Immature natural killer cell (primary cell): ENCODE measurements around the gene PCSK6. TPM values are rescaled to one million over a fixed set of nuclear protein-coding genes. Genes with fewer than 3 reads are reported as not detected.
"Not testable (repeated sequence)": the region's sequence is repeated elsewhere in the genome, so short reads cannot be mapped to it uniquely, and the experiment has no call there.

Source experiments
- DNase-seq, 3 donors: peaks; one replicate each; pipeline ENCODE4 v3.0.0; 2022; ENCODE audit warnings: mixed read lengths in 1 of 3
- H3K27ac Mint-ChIP-seq, 6 donors: one replicate each; pipeline ENCODE4 v1.8.0; 2020; ENCODE audit warnings: mixed read lengths in 6 of 6, mild to moderate bottlenecking in 5 of 6, inconsistent platforms in 4 of 6, moderate library complexity in 3 of 6
- H3K27me3 Mint-ChIP-seq, 3 donors: one replicate each; pipeline ENCODE4 v1.8.0; 2020 to 2021; ENCODE audit warnings: low read depth in 3 of 3, mild to moderate bottlenecking in 3 of 3, mixed read lengths in 3 of 3, moderate library complexity in 3 of 3, inconsistent platforms in 1 of 3
- H3K36me3 Mint-ChIP-seq, 3 donors: one replicate each; pipeline ENCODE4 v1.8.0; 2020; ENCODE audit warnings: mixed read lengths in 3 of 3, inconsistent platforms in 2 of 3, mild to moderate bottlenecking in 2 of 3
- H3K4me1 Mint-ChIP-seq, 2 donors: one replicate each; pipeline ENCODE4 v1.8.0; 2020; ENCODE audit warnings: inconsistent platforms in 2 of 2, mild to moderate bottlenecking in 2 of 2, mixed read lengths in 2 of 2, moderate library complexity in 1 of 2
- H3K4me3 Mint-ChIP-seq, 5 donors: one replicate each; pipeline ENCODE4 v1.8.0; 2020; ENCODE audit warnings: mild to moderate bottlenecking in 5 of 5, mixed read lengths in 5 of 5, inconsistent platforms in 3 of 5, moderate library complexity in 3 of 5
- H3K9me3 Mint-ChIP-seq, 6 donors: one replicate each; pipeline ENCODE4 v1.8.0; 2020; ENCODE audit warnings: mild to moderate bottlenecking in 6 of 6, mixed read lengths in 6 of 6, inconsistent platforms in 4 of 6, moderate library complexity in 3 of 6
- polyA plus RNA-seq, 3 donors: library from polyadenylated mRNA; unstranded; fragments of 300-500 nt; fragmentation: Illumina TruSeq; gene quantifications; one replicate each; pipeline ENCODE4 v1.2.3, GENCODE V29; 2021

The PCSK6 gene
- polyA plus RNA-seq, 3 donors from 2014 or later = 1.7 to 3.0 TPM; not detected in 1

DNA sequence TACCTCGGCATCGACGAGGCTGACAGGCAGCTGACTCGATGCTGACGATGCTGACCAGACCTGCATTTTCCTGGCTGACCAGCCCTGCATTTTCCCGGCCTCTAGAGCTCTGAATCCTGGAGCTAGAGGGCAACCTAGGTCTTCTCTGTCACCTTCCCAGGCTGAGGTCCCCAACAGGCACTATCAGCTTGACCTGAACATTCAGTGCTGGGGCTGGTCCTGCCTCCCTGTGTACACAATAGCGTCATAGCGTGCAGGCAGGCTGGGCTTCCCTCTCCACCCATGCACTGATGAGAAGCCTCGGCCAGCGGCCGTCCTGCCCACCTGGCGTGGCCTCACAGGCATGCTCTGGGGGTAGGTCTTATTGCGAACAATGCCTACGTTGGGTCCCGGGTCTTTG is 132.2 kb downstream of the PCSK6 start:
- H3K9me3 Mint-ChIP-seq = no peaks in the 10 kb centered on the region
- DNase-seq = no peak
- no peak overlapping the region for H3K4me3 Mint-ChIP-seq
- peaks cover 0 to 7% of the 10 kb centered on the region in 2 donors for H3K4me1 Mint-ChIP-seq
- H3K27me3 Mint-ChIP-seq = peaks cover 0 to 7% (median 3%) of the 10 kb centered on the region in 3 donors
- no peak overlapping the region for H3K27ac Mint-ChIP-seq
- no peaks in the 10 kb centered on the region for H3K36me3 Mint-ChIP-seq

- not testable (repeated sequence) for H3K4me3 Mint-ChIP-seq, H3K27me3 Mint-ChIP-seq, H3K9me3 Mint-ChIP-seq, DNase-seq, H3K4me1 Mint-ChIP-seq, H3K36me3 Mint-ChIP-seq
- H3K27ac Mint-ChIP-seq = peak overlapping the region in 1 of 6 donors; percentile 32
Measured at GRCh38 chr15:101356512-101357172, 132.9 kb downstream of the PCSK6 start.

- no peak for DNase-seq
- H3K4me3 Mint-ChIP-seq = no peak overlapping the region
- H3K4me1 Mint-ChIP-seq = no peaks in the 10 kb centered on the region
- H3K27ac Mint-ChIP-seq = no peak overlapping the region
- H3K27me3 Mint-ChIP-seq = peaks cover 0 to 5% (median 0%) of the 10 kb centered on the region in 3 donors
- no peaks in the 10 kb centered on the region for H3K9me3 Mint-ChIP-seq
- H3K36me3 Mint-ChIP-seq = no peaks in the 10 kb centered on the region
Measured at GRCh38 chr15:101355678-101356464, 133.6 kb downstream of the PCSK6 start.

GRCh38 chr15:101354891-101355623 is 134.4 kb downstream of the PCSK6 start:
- Mint-ChIP-seq H3K36me3 (no peaks in the 10 kb centered on the region), H3K9me3 (no peaks in the 10 kb centered on the region), H3K27ac (no peak overlapping the region), H3K27me3 (peaks cover 0 to 5% (median 1%) of the 10 kb centered on the region in 3 donors), H3K4me3 (no peak overlapping the region), H3K4me1 (no peaks in the 10 kb centered on the region)
- DNase-seq = no peak

GRCh38 chr15:101353240-101353639 is 136.3 kb downstream of the PCSK6 start:
- Mint-ChIP-seq H3K36me3 (no peaks in the 10 kb centered on the region), H3K4me1 (no peaks in the 10 kb centered on the region), H3K4me3 (no peak overlapping the region), H3K9me3 (no peaks in the 10 kb centered on the region), H3K27ac (no peak overlapping the region), H3K27me3 (peaks cover 1 to 7% (median 2%) of the 10 kb centered on the region in 3 donors)
- DNase-seq = no peak

- Mint-ChIP-seq H3K9me3 (no peaks in the 10 kb centered on the region), H3K4me1 (no peaks in the 10 kb centered on the region), H3K27me3 (peaks cover 1 to 11% (median 8%) of the 10 kb centered on the region in 3 donors), H3K36me3 (no peaks in the 10 kb centered on the region), H3K4me3 (no peak overlapping the region), H3K27ac (no peak overlapping the region)
- DNase-seq = no peak
Measured at GRCh38 chr15:101351736-101352135, 137.8 kb downstream of the PCSK6 start.

- no peaks in the 10 kb centered on the region for H3K9me3 Mint-ChIP-seq
- no peak for DNase-seq
- no peaks in the 10 kb centered on the region for H3K36me3 Mint-ChIP-seq
- H3K4me3 Mint-ChIP-seq = no peak overlapping the region
- H3K4me1 Mint-ChIP-seq = no peaks in the 10 kb centered on the region
- H3K27me3 Mint-ChIP-seq = peaks cover 1 to 12% (median 11%) of the 10 kb centered on the region in 3 donors
- H3K27ac Mint-ChIP-seq = no peak overlapping the region
Measured at GRCh38 chr15:101349047-101349951, 140.2 kb downstream of the PCSK6 start.

DNA sequence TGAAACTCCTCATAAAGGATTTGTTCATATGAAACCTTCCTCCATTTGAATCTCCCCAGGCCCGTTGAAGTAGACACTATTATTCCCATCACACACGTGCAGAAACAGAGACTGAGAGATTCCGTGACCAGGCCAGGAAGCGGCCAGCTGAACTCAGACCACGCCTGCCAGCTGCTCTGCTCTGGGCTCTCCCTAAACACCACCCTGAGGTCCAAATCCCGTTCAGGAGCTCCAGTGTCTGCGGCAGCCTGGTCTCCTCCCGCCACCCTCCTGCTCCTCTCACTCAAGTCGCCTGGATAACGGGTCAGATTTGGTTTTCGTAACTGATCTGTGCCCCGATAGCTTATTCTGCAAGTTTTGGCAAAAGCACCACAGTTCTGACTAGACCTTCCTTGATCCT is 140.9 kb downstream of the PCSK6 start:
- Mint-ChIP-seq H3K4me3 (no peak overlapping the region), H3K9me3 (no peaks in the 10 kb centered on the region), H3K27ac (no peak overlapping the region), H3K4me1 (no peaks in the 10 kb centered on the region), H3K36me3 (peaks cover 0 to 3% (median 0%) of the 10 kb centered on the region in 3 donors), H3K27me3 (peaks cover 1 to 12% (median 11%) of the 10 kb centered on the region in 3 donors)
- no peak for DNase-seq

- Mint-ChIP-seq H3K27ac (no peak overlapping the region), H3K27me3 (peaks cover 1 to 12% (median 10%) of the 10 kb centered on the region in 3 donors)
Measured at GRCh38 chr15:101348015-101348414, 141.5 kb downstream of the PCSK6 start.

GRCh38 chr15:101347454-101347853 is 142.1 kb downstream of the PCSK6 start:
- Mint-ChIP-seq H3K9me3 (no peaks in the 10 kb centered on the region), H3K27me3 (peaks cover 1 to 12% (median 8%) of the 10 kb centered on the region in 3 donors), H3K27ac (no peak overlapping the region), H3K4me1 (no peaks in the 10 kb centered on the region), H3K4me3 (no peak overlapping the region), H3K36me3 (peaks cover 0 to 3% (median 0%) of the 10 kb centered on the region in 3 donors)
- DNase-seq = no peak

More at GRCh38 chr15:101348015-101348414, 141.5 kb downstream of the PCSK6 start:
- Mint-ChIP-seq H3K9me3 (no peaks in the 10 kb centered on the region), H3K4me3 (no peak overlapping the region), H3K4me1 (no peaks in the 10 kb centered on the region), H3K36me3 (peaks cover 0 to 3% (median 0%) of the 10 kb centered on the region in 3 donors)
- no peak for DNase-seq

DNA sequence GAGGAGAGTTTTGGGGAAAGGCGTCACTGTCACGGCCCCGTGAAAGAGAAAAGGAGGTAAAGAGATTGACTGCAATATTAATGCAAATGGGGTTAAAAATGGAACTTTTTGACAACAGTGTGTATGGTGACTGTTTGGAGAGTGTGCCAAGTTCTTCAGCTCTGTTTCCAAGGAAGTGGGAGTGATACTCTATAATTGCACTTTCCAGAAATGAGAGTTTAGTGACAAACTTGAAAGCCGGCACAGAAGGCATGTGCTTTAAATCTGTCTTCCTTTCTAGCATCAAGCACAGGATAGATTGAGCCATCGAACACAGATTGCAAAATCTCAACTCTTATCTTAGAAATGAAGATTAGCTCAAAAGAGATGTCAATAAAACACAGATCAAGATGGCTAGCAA is 142.6 kb downstream of the PCSK6 start:
- Mint-ChIP-seq H3K9me3 (no peaks in the 10 kb centered on the region), H3K27ac (no peak overlapping the region), H3K4me1 (no peaks in the 10 kb centered on the region), H3K27me3 (peaks cover 1 to 12% (median 8%) of the 10 kb centered on the region in 3 donors), H3K36me3 (peaks cover 0 to 3% (median 0%) of the 10 kb centered on the region in 3 donors), H3K4me3 (no peak overlapping the region)
- DNase-seq = no peak

- H3K36me3 Mint-ChIP-seq = peaks cover 0 to 3% (median 0%) of the 10 kb centered on the region in 3 donors
- H3K4me3 Mint-ChIP-seq = no peak overlapping the region
- no peak overlapping the region for H3K27ac Mint-ChIP-seq
- no peak for DNase-seq
- peaks cover 3 to 7% (median 5%) of the 10 kb centered on the region in 3 donors for H3K27me3 Mint-ChIP-seq
- peaks cover 0 to 2% of the 10 kb centered on the region in 2 donors for H3K4me1 Mint-ChIP-seq
- H3K9me3 Mint-ChIP-seq = no peaks in the 10 kb centered on the region
Measured at GRCh38 chr15:101342056-101342455, 147.5 kb downstream of the PCSK6 start.

DNA sequence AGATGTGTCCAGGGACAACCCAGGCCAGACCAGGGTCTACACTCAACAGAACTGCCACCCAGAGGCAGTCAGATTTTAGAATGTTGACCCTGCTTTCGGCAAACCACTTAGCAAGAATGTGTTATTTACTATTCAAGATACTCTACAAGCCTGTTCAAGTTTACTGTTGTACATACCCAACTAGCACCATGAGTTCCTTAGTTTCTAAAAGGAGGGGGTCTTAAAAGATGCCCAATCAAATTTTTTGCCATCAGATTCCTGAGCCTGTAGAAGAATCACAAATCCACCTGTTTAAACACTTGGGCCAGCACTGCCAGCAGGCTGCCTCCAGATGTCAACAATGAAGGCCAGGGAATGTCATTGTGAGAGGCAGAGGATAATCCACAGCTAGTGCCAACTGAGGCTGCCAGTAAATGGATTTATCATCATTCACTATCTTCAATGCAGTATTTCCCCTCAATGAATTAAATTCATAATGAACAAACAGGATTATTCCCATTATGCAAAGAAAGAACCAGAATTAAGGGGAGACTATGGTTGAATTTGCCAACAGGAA is 150.9 kb downstream of the PCSK6 start:
- Mint-ChIP-seq H3K36me3 (no peaks in the 10 kb centered on the region), H3K27me3 (peaks cover 7 to 25% (median 18%) of the 10 kb centered on the region in 3 donors), H3K4me1 (peaks cover 17 to 26% of the 10 kb centered on the region in 2 donors), H3K4me3 (no peak overlapping the region), H3K27ac (no peak overlapping the region), H3K9me3 (peaks cover 2 to 16% (median 8%) of the 10 kb centered on the region in 6 donors)
- DNase-seq = no peak
